ENCODE measurements around the gene RHBDD1. TPM values are rescaled to one million over a fixed set of nuclear protein-coding genes. Genes with fewer than 3 reads are reported as not detected.

RHBDD1 gene
- total and polyA plus RNA-seq, 12 donors: 4.5 to 57.1 (median 33.7) TPM

GRCh38 chr2:226877491-226877890, 41.6 kb downstream of the RHBDD1 start:
- H3K4me3 ChIP-seq: no peak overlapping the region
- TF ChIP-seq, protein P1, sequence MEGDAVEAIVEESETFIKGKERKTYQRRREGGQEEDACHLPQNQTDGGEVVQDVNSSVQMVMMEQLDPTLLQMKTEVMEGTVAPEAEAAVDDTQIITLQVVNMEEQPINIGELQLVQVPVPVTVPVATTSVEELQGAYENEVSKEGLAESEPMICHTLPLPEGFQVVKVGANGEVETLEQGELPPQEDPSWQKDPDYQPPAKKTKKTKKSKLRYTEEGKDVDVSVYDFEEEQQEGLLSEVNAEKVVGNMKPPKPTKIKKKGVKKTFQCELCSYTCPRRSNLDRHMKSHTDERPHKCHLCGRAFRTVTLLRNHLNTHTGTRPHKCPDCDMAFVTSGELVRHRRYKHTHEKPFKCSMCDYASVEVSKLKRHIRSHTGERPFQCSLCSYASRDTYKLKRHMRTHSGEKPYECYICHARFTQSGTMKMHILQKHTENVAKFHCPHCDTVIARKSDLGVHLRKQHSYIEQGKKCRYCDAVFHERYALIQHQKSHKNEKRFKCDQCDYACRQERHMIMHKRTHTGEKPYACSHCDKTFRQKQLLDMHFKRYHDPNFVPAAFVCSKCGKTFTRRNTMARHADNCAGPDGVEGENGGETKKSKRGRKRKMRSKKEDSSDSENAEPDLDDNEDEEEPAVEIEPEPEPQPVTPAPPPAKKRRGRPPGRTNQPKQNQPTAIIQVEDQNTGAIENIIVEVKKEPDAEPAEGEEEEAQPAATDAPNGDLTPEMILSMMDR (IDR thresholded peaks at IDR 0.05): no peak
- DNase-seq (no peak), ATAC-seq (no peak)
- H3K27ac ChIP-seq: no peak overlapping the region
- WGBS, 2 donors: 94 to 96% methylated on average over 3 of the region's 3 CpGs
- intact Hi-C loops (cut with DNase I): no loop called here
- H3K4me1 ChIP-seq: peaks cover 0 to 14% (median 0%) of the 10 kb centered on the region in 9 donors
- no peaks in the 10 kb centered on the region for H3K27me3 ChIP-seq
- H3K9me3 ChIP-seq: peaks cover 0 to under 1% (median 0%) of the 10 kb centered on the region in 11 donors
- H3K36me3 ChIP-seq: peaks cover 0 to 21% (median 0%) of the 10 kb centered on the region in 9 donors

DNA sequence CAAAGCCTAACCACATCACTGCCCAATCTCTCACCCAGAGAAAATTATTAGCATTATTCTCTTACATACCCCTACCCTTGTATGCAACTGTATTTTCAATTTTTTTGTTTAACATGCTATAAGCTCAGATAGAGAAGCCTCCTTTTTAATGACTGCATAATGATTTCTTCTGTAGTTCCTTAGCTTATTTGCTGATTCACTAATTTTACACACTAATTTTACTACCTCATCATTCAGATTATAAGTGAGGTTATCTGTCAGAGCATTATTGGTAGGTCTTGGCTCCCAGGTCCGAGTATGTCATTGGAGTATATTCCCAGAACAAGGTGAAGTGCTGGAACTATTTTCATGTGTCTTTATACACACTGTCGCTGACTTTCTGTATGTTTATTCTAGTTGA, 45.4 kb downstream of the RHBDD1 start:
- DNase-seq: no peak

DNA sequence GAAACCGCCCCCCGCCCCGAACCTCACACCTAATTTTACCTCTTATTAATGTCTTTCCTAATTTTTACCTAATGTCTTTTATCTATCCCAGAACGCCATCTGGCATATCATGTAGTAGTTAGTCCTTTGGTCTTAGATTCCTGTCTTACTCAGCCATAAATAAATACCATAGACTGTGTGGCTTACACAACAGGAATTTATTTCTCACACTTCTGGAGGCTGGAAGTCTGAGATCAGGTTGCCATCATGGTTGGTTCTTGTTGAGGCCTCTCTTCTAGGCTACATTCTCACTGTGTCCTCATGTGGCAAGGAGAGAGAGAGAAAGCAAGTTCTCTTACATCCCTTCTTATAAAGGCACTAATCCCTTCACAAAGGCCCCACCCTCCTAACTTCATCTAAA, 46.8 kb downstream of the RHBDD1 start:
- Histone ChIP-seq H3K4me1 (peaks cover 0 to 4% (median 0%) of the 10 kb centered on the region in 9 donors), H3K27ac (no peak overlapping the region), H3K27me3 (no peaks in the 10 kb centered on the region), H3K36me3 (peaks cover 0 to 27% (median 0%) of the 10 kb centered on the region in 9 donors), H3K4me3 (no peak overlapping the region), H3K9me3 (peaks cover 0 to 5% (median 0%) of the 10 kb centered on the region in 11 donors)
- TF ChIP-seq, protein P1 (IDR thresholded peaks at IDR 0.05): no peak
- DNase-seq (no peak), ATAC-seq (no peak)
- 97 to 99% methylated on average over 4 of the region's 4 CpGs for WGBS, 2 donors
- intact Hi-C loops (cut with DNase I): no loop called here

More for the DNA sequence above, 45.4 kb downstream of the RHBDD1 start:
- TF ChIP-seq, protein P1 (IDR thresholded peaks at IDR 0.05): no peak
- peaks cover 0 to 27% (median 0%) of the 10 kb centered on the region in 9 donors for H3K36me3 ChIP-seq
- peaks cover 0 to 4% (median 0%) of the 10 kb centered on the region in 9 donors for H3K4me1 ChIP-seq
- H3K27me3 ChIP-seq: no peaks in the 10 kb centered on the region
- no peak for ATAC-seq
- H3K4me3 ChIP-seq: no peak overlapping the region
- intact Hi-C loops (cut with DNase I): no loop called here
- peaks cover 0 to 5% (median 0%) of the 10 kb centered on the region in 11 donors for H3K9me3 ChIP-seq
- H3K27ac ChIP-seq: no peak overlapping the region
- WGBS, 2 donors: 94 to 97% methylated on average over 2 of the region's 2 CpGs

DNA sequence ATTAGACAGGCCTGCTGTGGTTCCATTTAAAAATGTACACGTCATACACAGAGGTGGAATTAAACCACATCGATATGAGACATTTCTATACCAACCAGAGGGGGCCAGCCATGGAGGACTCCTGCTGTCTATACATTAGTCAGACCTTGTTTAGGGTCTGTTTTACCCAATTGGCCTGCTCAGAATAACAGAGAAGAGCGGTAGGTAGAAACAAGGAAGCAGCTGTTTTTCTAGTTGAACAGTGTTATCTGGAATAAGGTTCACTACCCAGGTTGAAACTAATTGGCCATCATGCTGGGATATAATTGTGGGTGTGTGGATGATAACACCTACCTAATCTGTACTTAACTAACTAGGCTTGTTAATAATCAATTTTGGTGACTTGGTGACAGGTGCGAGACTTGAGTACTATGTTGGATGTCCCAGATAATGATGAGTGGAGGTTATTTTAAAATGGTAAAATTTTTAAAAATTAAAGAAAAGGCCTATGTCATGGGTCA, 47.5 kb downstream of the RHBDD1 start:
- DNase-seq (no peak), ATAC-seq (no peak)
- Histone ChIP-seq H3K27me3 (no peaks in the 10 kb centered on the region), H3K36me3 (peaks cover 0 to 26% (median 0%) of the 10 kb centered on the region in 9 donors), H3K4me1 (peaks cover 0 to 4% (median 0%) of the 10 kb centered on the region in 9 donors), H3K4me3 (no peak overlapping the region), H3K9me3 (peaks cover 0 to 5% (median 0%) of the 10 kb centered on the region in 11 donors), H3K27ac (no peak overlapping the region)
- intact Hi-C loops (cut with DNase I): no loop called here
- TF ChIP-seq, protein P1 (IDR thresholded peaks at IDR 0.05): no peak
- 92 to 94% methylated on average over 4 of the region's 4 CpGs for WGBS, 2 donors
